ENCODE data around the gene STX11.

GRCh38 chr6:144197919-144198318 lies 47.6 kb downstream of the STX11 start:
- TF ChIP-seq REST (IDR thresholded peaks at IDR 0.05; ENCODE audit: insufficient read depth in 1 of 2, low read depth in 2 of 2, low read length in 1 of 2) (no peak), POLR2AphosphoS5 (IDR thresholded peaks at IDR 0.05; ENCODE audit: low read depth, low read length) (no peak)

All from Panc1 (cell line).